Esophagus squamous epithelium (tissue), 4 donors: Measurements from ENCODE around the gene ABCG4.
A peak's percentile ranks its signal among the peaks of the same experiment; 100 is the strongest.

ENCODE experiments used
- POLR2A ChIP-seq, 4 donors: fragments of 450-650 bp; IDR thresholded peaks; one replicate each; pipeline ENCODE4 v1.6.1; 2017; ENCODE audit warnings: antibody characterized with exemption in 4 of 4, mild to moderate bottlenecking in 4 of 4, moderate library complexity in 3 of 4
- TF ChIP-seq, protein P1 (sequence below), 6 experiments: fragments of 450-650 bp in 4 of 6; fragments of 200-600 bp in 2 of 6; sonication (generic) in 2 of 6; IDR thresholded peaks; one replicate each; pipeline ENCODE4 v1.5.1; 2016 to 2019; ENCODE audit warnings: antibody characterized with exemption in 6 of 6, mild to moderate bottlenecking in 4 of 6, moderate library complexity in 4 of 6

DNA sequence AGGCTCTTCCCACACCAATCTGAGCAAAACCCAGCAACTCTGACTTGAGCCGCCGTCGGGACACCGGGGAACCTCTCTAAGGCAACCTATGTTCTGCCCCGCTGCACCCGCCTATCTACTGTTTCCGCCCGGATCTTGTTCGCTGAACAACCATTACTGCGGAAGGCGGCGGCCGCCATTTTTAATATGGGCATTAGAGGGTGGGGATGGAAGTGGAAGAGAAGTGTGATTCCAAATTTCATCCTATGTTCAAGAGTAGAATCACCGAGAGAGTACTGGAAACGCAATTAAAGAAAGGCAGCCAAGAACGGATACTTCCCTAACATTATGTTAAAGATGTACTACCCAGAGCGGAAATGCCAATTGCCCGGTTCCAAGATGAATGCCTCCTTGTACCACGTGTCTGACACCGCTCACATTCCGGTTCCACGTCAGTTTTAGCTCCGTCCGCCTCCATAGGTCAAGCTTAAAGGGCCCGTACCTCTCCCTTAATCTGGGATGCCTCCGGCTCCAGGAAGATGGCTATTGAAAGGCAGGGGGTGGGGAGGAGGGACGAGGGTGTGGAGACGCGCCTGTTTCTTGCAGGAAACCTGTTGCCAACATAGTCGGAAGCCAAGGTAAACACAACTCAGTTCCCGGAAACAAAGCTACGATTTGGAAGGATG lies 47.0 kb upstream of the ABCG4 start, which contains the start of gene DPAGT1:
- TF ChIP-seq, protein P1, sequence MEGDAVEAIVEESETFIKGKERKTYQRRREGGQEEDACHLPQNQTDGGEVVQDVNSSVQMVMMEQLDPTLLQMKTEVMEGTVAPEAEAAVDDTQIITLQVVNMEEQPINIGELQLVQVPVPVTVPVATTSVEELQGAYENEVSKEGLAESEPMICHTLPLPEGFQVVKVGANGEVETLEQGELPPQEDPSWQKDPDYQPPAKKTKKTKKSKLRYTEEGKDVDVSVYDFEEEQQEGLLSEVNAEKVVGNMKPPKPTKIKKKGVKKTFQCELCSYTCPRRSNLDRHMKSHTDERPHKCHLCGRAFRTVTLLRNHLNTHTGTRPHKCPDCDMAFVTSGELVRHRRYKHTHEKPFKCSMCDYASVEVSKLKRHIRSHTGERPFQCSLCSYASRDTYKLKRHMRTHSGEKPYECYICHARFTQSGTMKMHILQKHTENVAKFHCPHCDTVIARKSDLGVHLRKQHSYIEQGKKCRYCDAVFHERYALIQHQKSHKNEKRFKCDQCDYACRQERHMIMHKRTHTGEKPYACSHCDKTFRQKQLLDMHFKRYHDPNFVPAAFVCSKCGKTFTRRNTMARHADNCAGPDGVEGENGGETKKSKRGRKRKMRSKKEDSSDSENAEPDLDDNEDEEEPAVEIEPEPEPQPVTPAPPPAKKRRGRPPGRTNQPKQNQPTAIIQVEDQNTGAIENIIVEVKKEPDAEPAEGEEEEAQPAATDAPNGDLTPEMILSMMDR (IDR thresholded peaks at IDR 0.05): no peak
- TF ChIP-seq POLR2A (IDR thresholded peaks at IDR 0.05): peak in 1 of 4 donors; percentile 44
